ENCODE results near the gene PTH2. TPM values are rescaled to one million over a fixed set of nuclear protein-coding genes. Genes with fewer than 3 reads are reported as not detected.

PTH2 gene
- total RNA-seq = not detected in 2 replicates

GRCh38 chr19:49423071-49423984 is at the start of gene PTH2:
PTH2 (minus strand) TSS chr19:49423441; CDS start chr19:49423339, 102 bp downstream.

GRCh38 chr19:49453013-49453756 is 29.9 kb upstream of the PTH2 start, which contains the start of gene ALDH16A1:
ALDH16A1 (plus strand) TSS chr19:49453225; CDS start chr19:49453332, 107 bp downstream.

GRCh38 chr19:49451430-49452181 is 28.4 kb upstream of the PTH2 start, which contains the start of gene PIH1D1:
PIH1D1 (minus strand) TSS chr19:49451814; CDS start chr19:49451574, 240 bp downstream.

GRCh38 chr19:49441210-49441959 is 18.1 kb upstream of the PTH2 start, which contains the start of gene SLC17A7:
SLC17A7 (minus strand) TSS chr19:49441527; CDS start chr19:49441379, 148 bp downstream.

GRCh38 chr19:49425178-49425577 is 1.9 kb upstream of the PTH2 start, which contains the start of gene GFY:
GFY (plus strand) TSS chr19:49425388; CDS start chr19:49426431, 1,043 bp downstream.

GRCh38 chr19:49387936-49388372 is 35.3 kb downstream of the PTH2 start, which contains the start of gene KASH5:
KASH5 (plus strand) TSS chr19:49388249; CDS start chr19:49390884, 2,635 bp downstream.

Other genes starting within 250 kb of the PTH2 start
- gene SLC6A16, start 98.2 kb downstream of the PTH2 start, total RNA-seq = 0.32 TPM in 1 of 2 replicates, not detected in the other
- not detected in 2 replicates for gene CD37, start 88.0 kb downstream of the PTH2 start, total RNA-seq
- 21.3 and 25.6 TPM in 2 replicates for gene TEAD2, start 61.0 kb downstream of the PTH2 start, total RNA-seq
- 0.26 TPM in 1 of 2 replicates, not detected in the other for gene DKKL1, start 59.6 kb downstream of the PTH2 start, total RNA-seq
- gene KASH5, start 35.2 kb downstream of the PTH2 start, total RNA-seq = not detected in 2 replicates
- gene GFY, start 1.9 kb upstream of the PTH2 start, total RNA-seq = not detected in 2 replicates
- gene SLC17A7, start 18.1 kb upstream of the PTH2 start, total RNA-seq = under 0.01 TPM in 1 of 2 replicates, not detected in the other
- 59.1 and 62.8 TPM in 2 replicates for gene PIH1D1, start 28.4 kb upstream of the PTH2 start, total RNA-seq
- gene ALDH16A1, start 29.8 kb upstream of the PTH2 start, total RNA-seq = 19.7 and 22.1 TPM in 2 replicates
- 5.0 and 5.2 TPM in 2 replicates for gene FLT3LG, start 50.8 kb upstream of the PTH2 start, total RNA-seq
- 1,376 and 2,288 TPM in 2 replicates for gene RPL13A, start 64.2 kb upstream of the PTH2 start, total RNA-seq
- 2,902 and 3,041 TPM in 2 replicates for gene RPS11, start 73.0 kb upstream of the PTH2 start, total RNA-seq
- gene FCGRT, start 89.2 kb upstream of the PTH2 start, total RNA-seq = 50.0 and 52.4 TPM in 2 replicates
- gene RCN3, start 104.6 kb upstream of the PTH2 start, total RNA-seq = 221 and 248 TPM in 2 replicates
- gene NOSIP, start 157.1 kb upstream of the PTH2 start, total RNA-seq = 45.3 and 50.4 TPM in 2 replicates
- gene PRRG2, start 157.9 kb upstream of the PTH2 start, total RNA-seq = 0.22 and 0.26 TPM in 2 replicates
- 2.8 and 6.1 TPM in 2 replicates for gene PRR12, start 167.7 kb upstream of the PTH2 start, total RNA-seq
- 28.4 and 38.3 TPM in 2 replicates for gene RRAS, start 216.7 kb upstream of the PTH2 start, total RNA-seq
- gene SCAF1, start 218.8 kb upstream of the PTH2 start, total RNA-seq = 13.1 and 15.2 TPM in 2 replicates
- 22.5 and 25.0 TPM in 2 replicates for gene IRF3, start 242.4 kb upstream of the PTH2 start, total RNA-seq
- gene BCL2L12, start 242.5 kb upstream of the PTH2 start, total RNA-seq = 3.5 and 5.2 TPM in 2 replicates